Fibroblast of lung (primary cell): Measurements from ENCODE around the gene INSRR. TPM values are rescaled to one million over a fixed set of nuclear protein-coding genes. Genes with fewer than 3 reads are reported as not detected.

ENCODE experiments used
- DNase-seq, 2 donors: peaks; one replicate each; pipeline versions ENCODE4 v3.0.0 to v3.0.0-alpha.2; 2010; ENCODE audit warnings: low read depth in 2 of 2
- H2AFZ ChIP-seq: 2 replicates; pipeline ENCODE4 v1.5.1; 2012; ENCODE audit warnings: low read length, control low read depth, inconsistent platforms
- H3K27ac ChIP-seq: 2 replicates; pipeline ENCODE4 v1.5.1; 2011; ENCODE audit warnings: low read length, control low read depth; ENCODE audit not compliant: insufficient read depth
- H3K27me3 ChIP-seq: 2 replicates; pipeline ENCODE4 v1.5.1; 2011; ENCODE audit warnings: mild to moderate bottlenecking, low read length; ENCODE audit not compliant: control insufficient read depth, insufficient read depth
- H3K36me3 ChIP-seq: 2 replicates; pipeline ENCODE4 v1.5.1; 2011; ENCODE audit warnings: low read length; ENCODE audit not compliant: control insufficient read depth, insufficient read depth
- H3K4me1 ChIP-seq: 2 replicates; pipeline ENCODE4 v1.5.1; 2011; ENCODE audit warnings: low read length; ENCODE audit not compliant: control insufficient read depth, insufficient read depth; ENCODE audit errors: extremely low read depth
- H3K4me2 ChIP-seq: 2 replicates; pipeline ENCODE4 v1.5.1; 2011; ENCODE audit warnings: low read length, control low read depth; ENCODE audit not compliant: insufficient read depth; ENCODE audit errors: extremely low read depth
- H3K4me3 ChIP-seq, 4 experiments: fragments of 200-600 bp in 1 of 4; sonication (generic) in 1 of 4; replicated peaks in 1 of 4; 2 replicates each; pipeline ENCODE4 v1.5.1; 2011 to 2016; ENCODE audit warnings: low read length in 4 of 4, low read depth in 3 of 4, mild to moderate bottlenecking in 3 of 4, control low read depth in 2 of 4, inconsistent platforms in 1 of 4, mixed read lengths in 1 of 4; ENCODE audit not compliant: insufficient read depth in 1 of 4; ENCODE audit errors: control extremely low read depth in 1 of 4
- H3K79me2 ChIP-seq: 2 replicates; pipeline ENCODE4 v1.5.1; 2012; ENCODE audit warnings: mild to moderate bottlenecking, low read length, inconsistent platforms; ENCODE audit not compliant: control insufficient read depth, insufficient read depth
- H3K9ac ChIP-seq: 2 replicates; pipeline ENCODE4 v1.5.1; 2011; ENCODE audit warnings: mild to moderate bottlenecking, low read length, control low read depth; ENCODE audit not compliant: insufficient read depth
- H3K9me3 ChIP-seq: 2 replicates; pipeline ENCODE4 v1.5.1; 2012; ENCODE audit warnings: low read depth, low read length; ENCODE audit not compliant: control insufficient read depth, insufficient read depth
- H4K20me1 ChIP-seq: 2 replicates; pipeline ENCODE4 v1.5.1; 2011; ENCODE audit warnings: low read length; ENCODE audit not compliant: control insufficient read depth, insufficient read depth; ENCODE audit errors: extremely low read depth
- EZH2 ChIP-seq: IDR thresholded peaks from 2 replicates; pipeline ENCODE4 v1.5.1; 2012; ENCODE audit warnings: low read length, control low read depth, mild to moderate bottlenecking; ENCODE audit errors: missing control alignments
- polyA plus RNA-seq, 2 donors: library from polyadenylated mRNA; depleted of rRNA in 1 of 2; stranded (reverse) in 1 of 2; unstranded in 1 of 2; fragments of >200 nt; gene quantifications; 2 replicates each; pipeline ENCODE4 v1.2.1, GENCODE V29; 2011 to 2012; ENCODE audit warnings: missing spikeins in 1 of 2
- total RNA-seq: library from RNA; depleted of rRNA; stranded (reverse); fragments of >200 nt; gene quantifications from 2 replicates; pipeline ENCODE4 v1.2.1, GENCODE V29; 2014
- TF ChIP-seq, protein P1 (sequence below), 2 donors: IDR thresholded peaks in 1 of 2; conservative IDR thresholded peaks in 1 of 2; 1 replicate in 1 of 2; 2 replicates in 1 of 2; pipeline ENCODE4 v1.5.1; 2011 to 2012; ENCODE audit warnings: low read length in 2 of 2, control low read depth in 1 of 2, inconsistent platforms in 1 of 2, low read depth in 1 of 2, mild to moderate bottlenecking in 1 of 2

INSRR gene
- total and polyA plus RNA-seq, 2 donors (not counting 1 experiment from before 2014, with no cell fraction given) = not detected

DNA sequence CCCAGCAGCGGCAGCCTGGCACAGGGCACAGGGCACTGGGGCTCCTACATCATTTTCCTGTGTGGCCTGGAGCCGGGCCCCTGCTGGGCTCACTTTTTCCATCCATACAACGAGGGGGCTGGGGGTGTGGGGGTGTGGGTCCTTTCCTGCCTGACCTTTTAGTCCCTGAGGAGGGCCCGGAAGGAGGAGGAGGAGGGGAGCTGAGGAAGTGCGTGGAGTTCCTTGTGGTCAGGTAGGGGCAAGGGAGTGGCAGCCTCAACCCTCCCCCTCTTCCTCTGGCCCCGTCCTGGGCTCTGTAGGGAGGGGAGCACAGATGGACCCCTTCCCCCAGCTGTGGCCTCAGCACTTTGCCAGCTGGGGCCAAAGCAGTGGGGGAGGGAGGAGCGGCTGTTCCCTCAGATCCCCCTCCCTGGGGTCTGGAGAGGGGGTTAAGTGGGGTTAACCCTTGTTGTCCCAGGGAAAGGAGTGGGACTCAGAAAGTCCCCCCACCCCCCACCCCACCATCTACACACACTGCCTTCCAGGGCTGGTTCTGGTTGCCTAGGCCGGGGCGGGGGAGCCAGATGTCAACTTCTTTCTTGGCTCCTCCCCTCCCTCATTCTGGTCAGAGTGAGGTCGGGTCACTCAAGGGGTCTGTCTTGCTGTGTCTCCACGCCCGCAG, 7.5 kb upstream of the INSRR start:
- no peak overlapping the region for H3K9ac ChIP-seq
- no peaks in the 10 kb centered on the region for H3K9me3 ChIP-seq
- H3K4me2 ChIP-seq = no peak overlapping the region
- no peaks in the 10 kb centered on the region for H3K36me3 ChIP-seq
- TF ChIP-seq, protein P1, sequence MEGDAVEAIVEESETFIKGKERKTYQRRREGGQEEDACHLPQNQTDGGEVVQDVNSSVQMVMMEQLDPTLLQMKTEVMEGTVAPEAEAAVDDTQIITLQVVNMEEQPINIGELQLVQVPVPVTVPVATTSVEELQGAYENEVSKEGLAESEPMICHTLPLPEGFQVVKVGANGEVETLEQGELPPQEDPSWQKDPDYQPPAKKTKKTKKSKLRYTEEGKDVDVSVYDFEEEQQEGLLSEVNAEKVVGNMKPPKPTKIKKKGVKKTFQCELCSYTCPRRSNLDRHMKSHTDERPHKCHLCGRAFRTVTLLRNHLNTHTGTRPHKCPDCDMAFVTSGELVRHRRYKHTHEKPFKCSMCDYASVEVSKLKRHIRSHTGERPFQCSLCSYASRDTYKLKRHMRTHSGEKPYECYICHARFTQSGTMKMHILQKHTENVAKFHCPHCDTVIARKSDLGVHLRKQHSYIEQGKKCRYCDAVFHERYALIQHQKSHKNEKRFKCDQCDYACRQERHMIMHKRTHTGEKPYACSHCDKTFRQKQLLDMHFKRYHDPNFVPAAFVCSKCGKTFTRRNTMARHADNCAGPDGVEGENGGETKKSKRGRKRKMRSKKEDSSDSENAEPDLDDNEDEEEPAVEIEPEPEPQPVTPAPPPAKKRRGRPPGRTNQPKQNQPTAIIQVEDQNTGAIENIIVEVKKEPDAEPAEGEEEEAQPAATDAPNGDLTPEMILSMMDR (conservative IDR thresholded peaks at IDR 0.05 in 1 of 2, IDR thresholded peaks at IDR 0.05 in 1 of 2; ENCODE audit: low read depth in 1 of 2, low read length in 2 of 2) = no peak
- TF ChIP-seq EZH2 = no peak
- no peaks in the 10 kb centered on the region for H4K20me1 ChIP-seq
- H3K4me1 ChIP-seq = peaks cover 4% of the 10 kb centered on the region
- no peak for DNase-seq
- H3K79me2 ChIP-seq = no peaks in the 10 kb centered on the region
- H3K27me3 ChIP-seq = peaks cover 26% of the 10 kb centered on the region
- H3K27ac ChIP-seq = no peak overlapping the region
- no peak overlapping the region for H2AFZ ChIP-seq
- no peak overlapping the region for H3K4me3 ChIP-seq

GRCh38 chr1:156865865-156866248, 6.9 kb upstream of the INSRR start:
- H3K9me3 ChIP-seq = no peaks in the 10 kb centered on the region
- H3K79me2 ChIP-seq = no peaks in the 10 kb centered on the region
- no peaks in the 10 kb centered on the region for H3K36me3 ChIP-seq
- H3K4me2 ChIP-seq = no peak overlapping the region
- H3K9ac ChIP-seq = no peak overlapping the region
- H4K20me1 ChIP-seq = no peaks in the 10 kb centered on the region
- peaks cover 30% of the 10 kb centered on the region for H3K27me3 ChIP-seq
- H3K4me3 ChIP-seq = no peak overlapping the region
- H2AFZ ChIP-seq = no peak overlapping the region
- no peak for DNase-seq
- no peak for TF ChIP-seq EZH2
- TF ChIP-seq, protein P1 (conservative IDR thresholded peaks at IDR 0.05 in 1 of 2, IDR thresholded peaks at IDR 0.05 in 1 of 2; ENCODE audit: low read depth in 1 of 2, low read length in 2 of 2) = no peak
- H3K4me1 ChIP-seq = peaks cover 4% of the 10 kb centered on the region
- no peak overlapping the region for H3K27ac ChIP-seq

DNA sequence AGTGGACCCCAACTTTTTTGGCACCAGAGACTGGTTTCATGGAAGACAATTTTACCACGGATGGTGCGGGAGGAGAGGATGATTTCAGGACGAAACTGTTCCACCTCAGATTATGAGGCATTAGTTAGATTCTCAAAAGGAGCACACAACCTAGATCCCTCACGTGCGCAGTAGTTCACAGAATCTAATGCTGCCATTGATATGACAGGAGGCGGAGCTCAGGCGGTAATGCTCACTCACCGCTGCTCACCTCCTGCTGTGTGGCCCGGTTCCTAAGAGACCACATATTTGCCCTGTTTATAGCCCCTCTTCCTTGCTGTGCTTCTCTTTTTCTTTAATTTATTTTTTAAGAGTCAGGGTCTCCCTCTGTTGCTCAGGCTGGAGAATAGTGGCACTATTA, 6.3 kb upstream of the INSRR start:
- Histone ChIP-seq H3K4me2 (no peak overlapping the region), H4K20me1 (no peaks in the 10 kb centered on the region), H3K27me3 (peaks cover 31% of the 10 kb centered on the region), H2AFZ (no peak overlapping the region), H3K27ac (no peak overlapping the region), H3K9me3 (no peaks in the 10 kb centered on the region), H3K36me3 (no peaks in the 10 kb centered on the region), H3K4me3 (no peak overlapping the region), H3K4me1 (peaks cover 2% of the 10 kb centered on the region), H3K79me2 (no peaks in the 10 kb centered on the region), H3K9ac (no peak overlapping the region)
- TF ChIP-seq, protein P1 (conservative IDR thresholded peaks at IDR 0.05 in 1 of 2, IDR thresholded peaks at IDR 0.05 in 1 of 2; ENCODE audit: low read depth in 1 of 2, low read length in 2 of 2) = no peak
- TF ChIP-seq EZH2 = no peak
- no peak for DNase-seq
